GM23338 (cell line): ENCODE results near the gene NPM1. TPM values are rescaled to one million over a fixed set of nuclear protein-coding genes. Genes with fewer than 3 reads are reported as not detected.

Experiments
- ATAC-seq: fragments of 200-7000 bp; cut with Tn5 transposase; 3 replicates; pipeline ENCODE4 v1.9.1; 2020
- DNase-seq: peaks from one replicate; pipeline ENCODE4 v3.0.0-alpha.2; 2015; ENCODE audit warnings: low spot score
- H2AFZ ChIP-seq: fragments of 200-600 bp; sonication (generic); 2 replicates; pipeline ENCODE4 v1.8.0; 2016; ENCODE audit warnings: antibody characterized with exemption, mild to moderate bottlenecking, moderate library complexity
- H3F3A ChIP-seq: fragments of 200-600 bp; sonication (generic); replicated peaks from 2 replicates; pipeline ENCODE4 v1.8.0; 2017; ENCODE audit warnings: antibody characterized with exemption, mixed run types, low read depth
- H3K27ac ChIP-seq: fragments of 200-600 bp; sonication (generic); 2 replicates; pipeline ENCODE4 v1.6.1; 2016; ENCODE audit warnings: low read depth
- H3K27me3 ChIP-seq: fragments of 200-600 bp; sonication (generic); 2 replicates; pipeline ENCODE4 v1.8.0; 2016; ENCODE audit warnings: mild to moderate bottlenecking, mixed run types, moderate library complexity; ENCODE audit not compliant: insufficient read depth
- H3K36me3 ChIP-seq: fragments of 200-600 bp; sonication (generic); 2 replicates; pipeline ENCODE4 v1.8.0; 2016; ENCODE audit warnings: mild to moderate bottlenecking; ENCODE audit not compliant: insufficient read depth
- H3K4me1 ChIP-seq: fragments of 200-600 bp; sonication (generic); 2 replicates; pipeline ENCODE4 v1.8.0; 2016; ENCODE audit warnings: mild to moderate bottlenecking, moderate library complexity; ENCODE audit not compliant: insufficient read depth
- H3K4me2 ChIP-seq: fragments of 200-600 bp; sonication (generic); 2 replicates; pipeline ENCODE4 v1.7.1; 2017; ENCODE audit warnings: mixed run types
- H3K4me3 ChIP-seq: fragments of 200-600 bp; sonication (generic); 2 replicates; pipeline ENCODE4 v1.6.1; 2016; ENCODE audit warnings: mixed run types
- H3K79me2 ChIP-seq: fragments of 200-600 bp; sonication (generic); replicated peaks from 2 replicates; pipeline ENCODE4 v1.8.0; 2017; ENCODE audit warnings: mild to moderate bottlenecking; ENCODE audit not compliant: insufficient read depth
- H3K9me2 ChIP-seq: fragments of 200-600 bp; sonication (generic); 2 replicates; pipeline ENCODE4 v1.8.0; 2017; ENCODE audit not compliant: insufficient read depth
- H4K20me1 ChIP-seq: fragments of 200-600 bp; sonication (generic); replicated peaks from 2 replicates; pipeline ENCODE4 v1.8.0; 2017; ENCODE audit warnings: mild to moderate bottlenecking; ENCODE audit not compliant: insufficient read depth
- H3K27ac Mint-ChIP-seq: 2 replicates; pipeline ENCODE4 v1.8.0; 2020; ENCODE audit warnings: inconsistent platforms, mild to moderate bottlenecking, moderate library complexity, mixed read lengths
- H3K27me3 Mint-ChIP-seq: 3 replicates; pipeline ENCODE4 v1.8.0; 2022; ENCODE audit warnings: low read depth, mild to moderate bottlenecking, moderate library complexity, mixed read lengths, inconsistent platforms; ENCODE audit not compliant: insufficient read depth, poor library complexity
- H3K36me3 Mint-ChIP-seq: 3 replicates; pipeline ENCODE4 v1.8.0; 2021; ENCODE audit warnings: low read depth, mild to moderate bottlenecking, inconsistent platforms, moderate library complexity, mixed read lengths
- H3K4me1 Mint-ChIP-seq: 3 replicates; pipeline ENCODE4 v1.8.0; 2020; ENCODE audit warnings: mild to moderate bottlenecking, inconsistent platforms, mixed read lengths
- H3K4me3 Mint-ChIP-seq: 3 replicates; pipeline ENCODE4 v1.8.0; 2021; ENCODE audit warnings: moderate library complexity, mild to moderate bottlenecking, inconsistent platforms, mixed read lengths
- H3K9me3 Mint-ChIP-seq: 3 replicates; pipeline ENCODE4 v1.8.0; 2020; ENCODE audit warnings: moderate library complexity, mild to moderate bottlenecking, inconsistent platforms, mixed read lengths
- EZH2 ChIP-seq: fragments of 200-600 bp; sonication (generic); IDR thresholded peaks from one replicate; pipeline ENCODE4 v1.8.0; 2017; ENCODE audit warnings: antibody characterized with exemption, mild to moderate bottlenecking, low read depth; ENCODE audit not compliant: unreplicated experiment
- EZH2phosphoT487 ChIP-seq: fragments of 200-600 bp; sonication (generic); IDR thresholded peaks from one replicate; pipeline ENCODE4 v1.8.1; 2018; ENCODE audit warnings: antibody characterized with exemption; ENCODE audit not compliant: unreplicated experiment
- JUNB ChIP-seq: IDR thresholded peaks from one replicate; pipeline ENCODE4 v1.6.1; 2016; ENCODE audit warnings: antibody characterized with exemption; ENCODE audit not compliant: unreplicated experiment
- POLR2AphosphoS5 ChIP-seq: IDR thresholded peaks from 2 replicates; pipeline ENCODE4 v1.6.1; 2016; ENCODE audit warnings: antibody characterized with exemption, low read depth
- STAT1 ChIP-seq: IDR thresholded peaks from one replicate; pipeline ENCODE4 v1.6.1; 2016; ENCODE audit warnings: antibody characterized with exemption; ENCODE audit not compliant: unreplicated experiment
- ZNF331 ChIP-seq: fragments of 250-450 bp; sonication (Bioruptor Pico); IDR thresholded peaks from 2 replicates; pipeline ENCODE4 v1.5.0; 2020; ENCODE audit warnings: low read depth, mild to moderate bottlenecking, moderate library complexity
- ZNF462 ChIP-seq: fragments of 250-450 bp; sonication (Bioruptor Pico); IDR thresholded peaks from 2 replicates; pipeline ENCODE4 v1.5.0; 2020; ENCODE audit warnings: mild to moderate bottlenecking, moderate library complexity
- polyA plus RNA-seq: library from polyadenylated mRNA; unstranded; fragments of >200 nt; fragmentation: Nextera tagmentation; extraction: Ambion mirVana; gene quantifications from 2 replicates; pipeline ENCODE4 v1.2.1, GENCODE V29; 2016
- total RNA-seq: library from RNA; depleted of rRNA; stranded (reverse); fragments of >200 nt; shearing (Covaris generic); gene quantifications from 2 replicates; pipeline ENCODE4 v1.2.3, GENCODE V29; 2014
- TF ChIP-seq, protein P1 (sequence below): IDR thresholded peaks from one replicate; pipeline ENCODE4 v1.6.1; 2018; ENCODE audit warnings: antibody characterized with exemption; ENCODE audit not compliant: unreplicated experiment

The NPM1 gene
- total and polyA plus RNA-seq, 2 experiments from 2014 or later: 3,739 to 5,242 TPM

DNA sequence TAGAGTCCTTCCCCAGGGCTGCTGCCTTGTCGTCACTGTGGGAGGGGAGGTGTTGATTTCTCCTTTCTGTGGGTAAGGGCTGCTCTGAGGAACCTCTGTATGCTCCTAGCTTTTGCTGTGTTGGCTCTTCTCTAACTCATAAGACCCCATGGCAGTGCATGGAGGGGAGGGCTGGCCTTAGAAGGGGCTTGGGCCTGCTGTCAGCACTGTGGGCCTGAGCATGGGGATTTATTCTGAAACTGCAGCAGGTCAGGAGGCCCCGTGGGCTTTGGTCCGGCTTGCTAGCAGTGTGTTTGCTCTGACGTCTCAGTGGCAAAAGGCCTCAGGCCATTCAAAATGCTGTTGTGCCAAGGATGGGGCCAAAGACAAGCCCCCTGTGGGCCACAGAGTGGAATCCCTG is 38.6 kb downstream of the NPM1 start:
- no peaks in the 10 kb centered on the region; the same call in 1 of the 2 replicates for H4K20me1 ChIP-seq
- DNase-seq: no peak
- no peak overlapping the region for H3K27ac Mint-ChIP-seq
- H3K4me3 ChIP-seq: no peak overlapping the region
- no peak overlapping the region for H2AFZ ChIP-seq
- no peaks in the 10 kb centered on the region; the same call in 2 of the 3 replicates for H3K36me3 Mint-ChIP-seq
- peaks cover 18% of the 10 kb centered on the region; the same call in 1 of the 2 replicates for H3K4me1 ChIP-seq
- no peak for TF ChIP-seq JUNB
- H3K4me2 ChIP-seq: no peak overlapping the region
- H3K79me2 ChIP-seq: no peaks in the 10 kb centered on the region
- H3K36me3 ChIP-seq: no peaks in the 10 kb centered on the region; the same call in 1 of the 2 replicates
- peaks cover 23% of the 10 kb centered on the region for H3K4me1 Mint-ChIP-seq
- ATAC-seq: no peak
- no peaks in the 10 kb centered on the region for H3K9me3 Mint-ChIP-seq
- no peak overlapping the region for H3K4me3 Mint-ChIP-seq
- H3K27me3 ChIP-seq: peaks cover 19% of the 10 kb centered on the region
- no peaks in the 10 kb centered on the region for H3F3A ChIP-seq
- H3K9me2 ChIP-seq: no peaks in the 10 kb centered on the region
- no peak overlapping the region for H3K27ac ChIP-seq
- H3K27me3 Mint-ChIP-seq: peaks cover 29% of the 10 kb centered on the region

DNA sequence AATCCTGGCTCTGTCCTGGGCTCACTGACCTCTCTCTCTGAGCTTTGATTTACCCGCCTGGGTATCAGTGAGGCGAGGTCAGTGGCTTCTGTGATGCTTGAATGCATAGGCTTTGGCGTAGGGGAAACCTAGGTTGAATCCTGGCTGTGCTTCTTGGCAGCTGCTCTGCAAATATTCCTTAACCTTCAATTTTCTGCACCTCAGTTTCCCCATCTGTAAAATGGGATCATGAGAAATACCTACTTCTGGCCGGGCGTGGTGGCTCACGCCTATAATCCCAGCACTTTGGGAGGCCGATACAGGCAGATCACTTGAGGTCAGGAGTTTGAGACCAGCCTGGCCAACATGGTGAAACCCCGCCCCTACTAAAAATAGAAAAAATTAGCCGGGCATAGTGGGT is 39.0 kb downstream of the NPM1 start:
- Histone ChIP-seq H3K4me1 (peaks cover 14% of the 10 kb centered on the region; the same call in 1 of the 2 replicates), H3K9me2 (no peaks in the 10 kb centered on the region), H3K4me2 (no peak overlapping the region), H4K20me1 (no peaks in the 10 kb centered on the region; the same call in 1 of the 2 replicates), H3F3A (no peaks in the 10 kb centered on the region), H3K79me2 (no peaks in the 10 kb centered on the region), H3K36me3 (no peaks in the 10 kb centered on the region; the same call in 1 of the 2 replicates), H3K4me3 (no peak overlapping the region), H2AFZ (no peak overlapping the region), H3K27me3 (peaks cover 15% of the 10 kb centered on the region), H3K27ac (no peak overlapping the region)
- H3K27ac Mint-ChIP-seq: no peak overlapping the region
- no peaks in the 10 kb centered on the region; the same call in 2 of the 3 replicates for H3K36me3 Mint-ChIP-seq
- TF ChIP-seq, protein P1, sequence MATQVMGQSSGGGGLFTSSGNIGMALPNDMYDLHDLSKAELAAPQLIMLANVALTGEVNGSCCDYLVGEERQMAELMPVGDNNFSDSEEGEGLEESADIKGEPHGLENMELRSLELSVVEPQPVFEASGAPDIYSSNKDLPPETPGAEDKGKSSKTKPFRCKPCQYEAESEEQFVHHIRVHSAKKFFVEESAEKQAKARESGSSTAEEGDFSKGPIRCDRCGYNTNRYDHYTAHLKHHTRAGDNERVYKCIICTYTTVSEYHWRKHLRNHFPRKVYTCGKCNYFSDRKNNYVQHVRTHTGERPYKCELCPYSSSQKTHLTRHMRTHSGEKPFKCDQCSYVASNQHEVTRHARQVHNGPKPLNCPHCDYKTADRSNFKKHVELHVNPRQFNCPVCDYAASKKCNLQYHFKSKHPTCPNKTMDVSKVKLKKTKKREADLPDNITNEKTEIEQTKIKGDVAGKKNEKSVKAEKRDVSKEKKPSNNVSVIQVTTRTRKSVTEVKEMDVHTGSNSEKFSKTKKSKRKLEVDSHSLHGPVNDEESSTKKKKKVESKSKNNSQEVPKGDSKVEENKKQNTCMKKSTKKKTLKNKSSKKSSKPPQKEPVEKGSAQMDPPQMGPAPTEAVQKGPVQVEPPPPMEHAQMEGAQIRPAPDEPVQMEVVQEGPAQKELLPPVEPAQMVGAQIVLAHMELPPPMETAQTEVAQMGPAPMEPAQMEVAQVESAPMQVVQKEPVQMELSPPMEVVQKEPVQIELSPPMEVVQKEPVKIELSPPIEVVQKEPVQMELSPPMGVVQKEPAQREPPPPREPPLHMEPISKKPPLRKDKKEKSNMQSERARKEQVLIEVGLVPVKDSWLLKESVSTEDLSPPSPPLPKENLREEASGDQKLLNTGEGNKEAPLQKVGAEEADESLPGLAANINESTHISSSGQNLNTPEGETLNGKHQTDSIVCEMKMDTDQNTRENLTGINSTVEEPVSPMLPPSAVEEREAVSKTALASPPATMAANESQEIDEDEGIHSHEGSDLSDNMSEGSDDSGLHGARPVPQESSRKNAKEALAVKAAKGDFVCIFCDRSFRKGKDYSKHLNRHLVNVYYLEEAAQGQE: no peak
- no peak for TF ChIP-seq EZH2
- TF ChIP-seq ZNF331 (CRISPR knock-in tag): no peak
- no peak for TF ChIP-seq POLR2AphosphoS5
- no peak for TF ChIP-seq ZNF462 (CRISPR knock-in tag)
- no peak for TF ChIP-seq EZH2phosphoT487
- TF ChIP-seq STAT1: no peak
- ATAC-seq: no peak
- H3K4me3 Mint-ChIP-seq: no peak overlapping the region
- peaks cover 19% of the 10 kb centered on the region for H3K4me1 Mint-ChIP-seq
- no peak for DNase-seq
- peaks cover 25% of the 10 kb centered on the region for H3K27me3 Mint-ChIP-seq
- no peaks in the 10 kb centered on the region for H3K9me3 Mint-ChIP-seq
